ENCODE measurements around the gene LIN52.

GRCh38 chr14:74169906-74170305 is 85.2 kb downstream of the LIN52 start:
- no peak for TF ChIP-seq CTCF (CRISPR knock-in tag; IDR thresholded peaks at IDR 0.05)
- no peak for TF ChIP-seq POLR2AphosphoS5 (IDR thresholded peaks at IDR 0.05; ENCODE audit: low read depth, low read length)
- no peak for TF ChIP-seq REXO4 (CRISPR knock-in tag; IDR thresholded peaks at IDR 0.05; ENCODE audit: borderline replicate concordance)
- no peak for TF ChIP-seq KAT8 (CRISPR knock-in tag; IDR thresholded peaks at IDR 0.05)
- no peak for TF ChIP-seq ZNF317 (CRISPR knock-in tag; IDR thresholded peaks at IDR 0.05)
- TF ChIP-seq HINFP (CRISPR knock-in tag; IDR thresholded peaks at IDR 0.05; ENCODE audit: low read depth), result no peak
- TF ChIP-seq NR2C2 (CRISPR knock-in tag; IDR thresholded peaks at IDR 0.05; ENCODE audit: borderline replicate concordance), result no peak
- no peak for TF ChIP-seq MEIS1 (CRISPR knock-in tag; IDR thresholded peaks at IDR 0.05; ENCODE audit: borderline replicate concordance)
- no peak for TF ChIP-seq SIN3A (IDR thresholded peaks at IDR 0.05; ENCODE audit: borderline replicate concordance, low read depth, low read length)
- TF ChIP-seq DNMT1 (CRISPR knock-in tag; IDR thresholded peaks at IDR 0.05), result no peak
- no peak for TF ChIP-seq SP1 (IDR thresholded peaks at IDR 0.05)
- TF ChIP-seq SP1 (CRISPR knock-in tag; IDR thresholded peaks at IDR 0.05), result no peak
- no peak for TF ChIP-seq ATM (IDR thresholded peaks at IDR 0.05; ENCODE audit: borderline replicate concordance)

Measured in HepG2 (cell line).